ENCODE measurements around the gene RANBP10. TPM values are rescaled to one million over a fixed set of nuclear protein-coding genes. Genes with fewer than 3 reads are reported as not detected.

RANBP10 gene
- total RNA-seq, 4 donors from 2014 or later: 18.4 to 35.2 (median 27.6) TPM

- Histone ChIP-seq H3K9me3 (no peaks in the 10 kb centered on the region), H3K4me3 (no peak overlapping the region), H3K27me3 (no peaks in the 10 kb centered on the region), H3K27ac (no peak overlapping the region), H3K36me3 (peaks cover 10% of the 10 kb centered on the region), H3K4me1 (peaks cover 37% of the 10 kb centered on the region)
- 73% methylated on average over 12 of the region's 12 CpGs for WGBS
- DNase-seq (ENCODE audit: low spot score in 2 of 2): no peak
- TF ChIP-seq POLR2AphosphoS5 (IDR thresholded peaks at IDR 0.05) (no peak), CTCF (IDR thresholded peaks at IDR 0.05) (no peak), EP300 (IDR thresholded peaks at IDR 0.05) (no peak), POLR2A (IDR thresholded peaks at IDR 0.05) (no peak)
Measured at GRCh38 chr16:67678354-67679023, 127.9 kb downstream of the RANBP10 start.

- Histone ChIP-seq H3K27ac (no peak overlapping the region), H3K36me3 (peaks cover 10% of the 10 kb centered on the region)
- TF ChIP-seq CTCF (IDR thresholded peaks at IDR 0.05): no peak
- TF ChIP-seq POLR2AphosphoS5 (IDR thresholded peaks at IDR 0.05): no peak
- TF ChIP-seq EP300 (IDR thresholded peaks at IDR 0.05): no peak
- no peak for TF ChIP-seq POLR2A (IDR thresholded peaks at IDR 0.05)
Measured at GRCh38 chr16:67677712-67678111, 128.6 kb downstream of the RANBP10 start.

GRCh38 chr16:67676939-67677338 is 129.4 kb downstream of the RANBP10 start:
- Histone ChIP-seq H3K4me1 (peaks cover 48% of the 10 kb centered on the region), H3K4me3 (no peak overlapping the region), H3K27ac (no peak overlapping the region), H3K27me3 (no peaks in the 10 kb centered on the region), H3K9me3 (no peaks in the 10 kb centered on the region), H3K36me3 (peaks cover 10% of the 10 kb centered on the region)
- 71% methylated on average over 8 of the region's 8 CpGs for WGBS
- no peak for TF ChIP-seq POLR2A (IDR thresholded peaks at IDR 0.05)
- TF ChIP-seq POLR2AphosphoS5 (IDR thresholded peaks at IDR 0.05): no peak
- TF ChIP-seq CTCF (IDR thresholded peaks at IDR 0.05): no peak
- TF ChIP-seq EP300 (IDR thresholded peaks at IDR 0.05): no peak
- DNase-seq (ENCODE audit: low spot score in 2 of 2): no peak

More at GRCh38 chr16:67677712-67678111, 128.6 kb downstream of the RANBP10 start:
- DNase-seq (ENCODE audit: low spot score in 2 of 2): no peak
- Histone ChIP-seq H3K4me1 (peaks cover 44% of the 10 kb centered on the region), H3K27me3 (no peaks in the 10 kb centered on the region), H3K9me3 (no peaks in the 10 kb centered on the region), H3K4me3 (no peak overlapping the region)
- WGBS: 91% methylated on average over 1 of the region's 1 CpG

- TF ChIP-seq CTCF (IDR thresholded peaks at IDR 0.05): no peak
- H3K27ac ChIP-seq: no peak overlapping the region
- no peaks in the 10 kb centered on the region for H3K27me3 ChIP-seq
- peaks cover 10% of the 10 kb centered on the region for H3K36me3 ChIP-seq
- peaks cover 48% of the 10 kb centered on the region for H3K4me1 ChIP-seq
- 46% methylated on average over 4 of the region's 4 CpGs for WGBS
- DNase-seq (ENCODE audit: low spot score in 2 of 2): no peak
- H3K4me3 ChIP-seq: no peak overlapping the region
- H3K9me3 ChIP-seq: no peaks in the 10 kb centered on the region
Measured at GRCh38 chr16:67676516-67676915, 129.8 kb downstream of the RANBP10 start.

- no peak overlapping the region for H3K27ac ChIP-seq
- WGBS: 98% methylated on average over 7 of the region's 7 CpGs
- H3K36me3 ChIP-seq: peaks cover 10% of the 10 kb centered on the region
- no peak overlapping the region for H3K4me3 ChIP-seq
- H3K27me3 ChIP-seq: no peaks in the 10 kb centered on the region
- H3K9me3 ChIP-seq: no peaks in the 10 kb centered on the region
- no peak for DNase-seq (ENCODE audit: low spot score in 2 of 2)
- H3K4me1 ChIP-seq: peaks cover 48% of the 10 kb centered on the region
- no peak for TF ChIP-seq EP300 (IDR thresholded peaks at IDR 0.05)
Measured at GRCh38 chr16:67675999-67676398, 130.4 kb downstream of the RANBP10 start.

GRCh38 chr16:67675579-67675935 is 130.8 kb downstream of the RANBP10 start:
- no peak for DNase-seq (ENCODE audit: low spot score in 2 of 2)
- Histone ChIP-seq H3K9me3 (no peaks in the 10 kb centered on the region), H3K36me3 (peaks cover 7% of the 10 kb centered on the region), H3K27ac (no peak overlapping the region), H3K4me3 (no peak overlapping the region), H3K4me1 (peaks cover 48% of the 10 kb centered on the region), H3K27me3 (no peaks in the 10 kb centered on the region)
- WGBS: 96% methylated on average over 12 of the region's 17 CpGs
- no peak for TF ChIP-seq POLR2AphosphoS5 (IDR thresholded peaks at IDR 0.05)
- TF ChIP-seq EP300 (IDR thresholded peaks at IDR 0.05): no peak
- no peak for TF ChIP-seq POLR2A (IDR thresholded peaks at IDR 0.05)
- no peak for TF ChIP-seq CTCF (IDR thresholded peaks at IDR 0.05)
